ENCODE data around the gene PGAP2.

The PGAP2 gene

GRCh38 chr11:3825473-3826154, 17.3 kb downstream of the PGAP2 start:
- H3K9ac ChIP-seq (ENCODE audit: low read length): no peak overlapping the region
- peaks cover 9% of the 10 kb centered on the region; the same call in 1 of the 2 replicates for H3K79me2 ChIP-seq (ENCODE audit: insufficient read depth, low read length)
- no peak overlapping the region for H3K4me2 ChIP-seq (ENCODE audit: low read depth, low read length, poor library complexity, severe bottlenecking)
- H3K27me3 ChIP-seq (ENCODE audit: low read length): no peaks in the 10 kb centered on the region
- no peaks in the 10 kb centered on the region for H3K9me3 ChIP-seq (ENCODE audit: insufficient read depth, low read length)
- no peak overlapping the region for H3K27ac ChIP-seq (ENCODE audit: low read depth, low read length)
- no peak overlapping the region for H2AFZ ChIP-seq (ENCODE audit: low read depth, low read length, severe bottlenecking)
- no peak for TF ChIP-seq EZH2phosphoT487 (conservative IDR thresholded peaks at IDR 0.05; ENCODE audit: low read length)
- H4K20me1 ChIP-seq (ENCODE audit: low read depth, low read length): no peaks in the 10 kb centered on the region
- H3K36me3 ChIP-seq (ENCODE audit: low read length): 0 out of 2 replicates have a peak, but pooled peaks cover 2% of the 10 kb centered on the region
- H3F3A ChIP-seq (ENCODE audit: insufficient read depth): peaks cover 8% of the 10 kb centered on the region; the same call in 1 of the 2 replicates
- H3K4me3 ChIP-seq (ENCODE audit: insufficient read depth, low read length, poor library complexity, severe bottlenecking): no peak overlapping the region
- no peaks in the 10 kb centered on the region for H3K9me2 ChIP-seq (replicated peaks; ENCODE audit: insufficient read depth, low read length)

GRCh38 chr11:3826721-3827120, 18.4 kb downstream of the PGAP2 start:
- Histone ChIP-seq H3K4me2 (ENCODE audit: low read depth, low read length, poor library complexity, severe bottlenecking) (no peak overlapping the region), H3K9me3 (ENCODE audit: insufficient read depth, low read length) (no peaks in the 10 kb centered on the region), H3K9ac (ENCODE audit: low read length) (no peak overlapping the region), H2AFZ (ENCODE audit: low read depth, low read length, severe bottlenecking) (no peak overlapping the region), H3K9me2 (replicated peaks; ENCODE audit: insufficient read depth, low read length) (no peaks in the 10 kb centered on the region), H3K27me3 (ENCODE audit: low read length) (no peaks in the 10 kb centered on the region), H3K79me2 (ENCODE audit: insufficient read depth, low read length) (peaks cover 20% of the 10 kb centered on the region), H3K27ac (ENCODE audit: low read depth, low read length) (no peak overlapping the region), H3K4me3 (ENCODE audit: insufficient read depth, low read length, poor library complexity, severe bottlenecking) (no peak overlapping the region), H4K20me1 (ENCODE audit: low read depth, low read length) (no peaks in the 10 kb centered on the region), H3F3A (ENCODE audit: insufficient read depth) (peaks cover 8% of the 10 kb centered on the region; the same call in 1 of the 2 replicates), H3K36me3 (ENCODE audit: low read length) (0 out of 2 replicates have a peak, but pooled peaks cover 2% of the 10 kb centered on the region)
- TF ChIP-seq CTCF (IDR thresholded peaks at IDR 0.05; ENCODE audit: insufficient read depth, low read length, poor library complexity, severe bottlenecking): no peak
- no peak for TF ChIP-seq EZH2phosphoT487 (conservative IDR thresholded peaks at IDR 0.05; ENCODE audit: low read length)

- Histone ChIP-seq H3K4me2 (ENCODE audit: low read depth, low read length, poor library complexity, severe bottlenecking) (no peak overlapping the region), H3K9ac (ENCODE audit: low read length) (no peak overlapping the region), H3K36me3 (ENCODE audit: low read length) (0 out of 2 replicates have a peak, but pooled peaks cover 2% of the 10 kb centered on the region), H3K9me3 (ENCODE audit: insufficient read depth, low read length) (no peaks in the 10 kb centered on the region), H3F3A (ENCODE audit: insufficient read depth) (peaks cover 8% of the 10 kb centered on the region; the same call in 1 of the 2 replicates), H3K27ac (ENCODE audit: low read depth, low read length) (no peak overlapping the region), H3K27me3 (ENCODE audit: low read length) (no peaks in the 10 kb centered on the region), H3K4me3 (ENCODE audit: insufficient read depth, low read length, poor library complexity, severe bottlenecking) (no peak overlapping the region), H3K9me2 (replicated peaks; ENCODE audit: insufficient read depth, low read length) (no peaks in the 10 kb centered on the region), H2AFZ (ENCODE audit: low read depth, low read length, severe bottlenecking) (no peak overlapping the region), H4K20me1 (ENCODE audit: low read depth, low read length) (no peaks in the 10 kb centered on the region), H3K79me2 (ENCODE audit: insufficient read depth, low read length) (peaks cover 29% of the 10 kb centered on the region)
- TF ChIP-seq CTCF (IDR thresholded peaks at IDR 0.05; ENCODE audit: insufficient read depth, low read length, poor library complexity, severe bottlenecking) (no peak), EZH2phosphoT487 (conservative IDR thresholded peaks at IDR 0.05; ENCODE audit: low read length) (no peak)
Measured at GRCh38 chr11:3827434-3828186, 19.2 kb downstream of the PGAP2 start.
